Natural killer cell (primary cell): ENCODE measurements around the gene MEN1. TPM values are rescaled to one million over a fixed set of nuclear protein-coding genes. Genes with fewer than 3 reads are reported as not detected.

Source experiments
- ATAC-seq, 3 donors: fragments of 150-1000 bp in 2 of 3; fragments of 200-7000 bp in 1 of 3; cut with Tn5 transposase; 1 replicate in 1 of 3; 2 replicates in 2 of 3; pipeline ENCODE4 v1.10.0; 2021; ENCODE audit warnings: mild to moderate bottlenecking in 2 of 3, moderate library complexity in 2 of 3
- DNase-seq, 2 donors: peaks; one replicate each; pipeline versions ENCODE4 v3.0.0 to v3.0.0-alpha.2; 2013 to 2021; ENCODE audit warnings: mixed read lengths in 1 of 2
- H3K27ac ChIP-seq: one replicate; pipeline ENCODE4 v1.5.1; 2013; ENCODE audit warnings: mild to moderate bottlenecking, low read length
- H3K27me3 ChIP-seq: one replicate; pipeline ENCODE4 v1.6.1; 2013; ENCODE audit warnings: low read length; ENCODE audit not compliant: control insufficient read depth, insufficient read depth
- H3K36me3 ChIP-seq: one replicate; pipeline ENCODE4 v1.6.1; 2013; ENCODE audit warnings: low read length; ENCODE audit not compliant: control insufficient read depth, insufficient read depth
- H3K4me1 ChIP-seq: one replicate; pipeline ENCODE4 v1.6.1; 2013; ENCODE audit warnings: low read length; ENCODE audit not compliant: control insufficient read depth, insufficient read depth
- H3K4me3 ChIP-seq: one replicate; pipeline ENCODE4 v1.5.1; 2013; ENCODE audit warnings: low read length
- H3K9me3 ChIP-seq: one replicate; pipeline ENCODE4 v1.6.1; 2013; ENCODE audit warnings: low read length; ENCODE audit not compliant: control insufficient read depth, insufficient read depth
- H3K27ac Mint-ChIP-seq, 2 donors: one replicate each; pipeline ENCODE4 v1.8.0; 2022; ENCODE audit warnings: mild to moderate bottlenecking in 2 of 2, mixed read lengths in 2 of 2, moderate library complexity in 1 of 2
- H3K27me3 Mint-ChIP-seq, 2 donors: one replicate each; pipeline ENCODE4 v1.8.0; 2022; ENCODE audit warnings: low read depth in 2 of 2, mixed read lengths in 2 of 2
- H3K36me3 Mint-ChIP-seq: one replicate; pipeline ENCODE4 v1.8.0; 2022; ENCODE audit warnings: mixed read lengths
- H3K4me1 Mint-ChIP-seq, 2 donors: one replicate each; pipeline ENCODE4 v1.8.0; 2022; ENCODE audit warnings: mixed read lengths in 2 of 2
- H3K4me3 Mint-ChIP-seq: one replicate; pipeline ENCODE4 v1.8.0; 2022; ENCODE audit warnings: mild to moderate bottlenecking, moderate library complexity, mixed read lengths
- H3K9me3 Mint-ChIP-seq, 2 donors: one replicate each; pipeline ENCODE4 v1.8.0; 2022; ENCODE audit warnings: mixed read lengths in 2 of 2
- CTCF ChIP-seq: fragments of 200-600 bp; IDR thresholded peaks from one replicate; pipeline ENCODE4 v1.8.0; 2022; ENCODE audit warnings: antibody characterized with exemption
- WGBS: methylation state at CpG from one replicate; pipeline ENCODE4 v1.1.7; 2013; ENCODE audit warnings: missing lambda C conversion rate; ENCODE audit not compliant: insufficient coverage; 5-methylcytosine and 5-hydroxymethylcytosine counted together
- intact Hi-C: fragments of 100-400 bp; cut with micrococcal nuclease; formaldehyde crosslinking; loops from one replicate; pipeline ENCODE4 v1.14.2; 2022
- total RNA-seq, 4 donors: library from RNA; stranded (reverse); fragments of 120-200 nt in 1 of 4; gene quantifications; one replicate each; pipeline versions ENCODE4 v1.2.3 to v1.2.4, GENCODE V29; 2013 to 2022

The MEN1 gene
- total RNA-seq, 3 donors from 2014 or later (not counting 1 experiment from before 2014, with no cell fraction given), result 29.3 to 42.2 (median 32.2) TPM

DNA sequence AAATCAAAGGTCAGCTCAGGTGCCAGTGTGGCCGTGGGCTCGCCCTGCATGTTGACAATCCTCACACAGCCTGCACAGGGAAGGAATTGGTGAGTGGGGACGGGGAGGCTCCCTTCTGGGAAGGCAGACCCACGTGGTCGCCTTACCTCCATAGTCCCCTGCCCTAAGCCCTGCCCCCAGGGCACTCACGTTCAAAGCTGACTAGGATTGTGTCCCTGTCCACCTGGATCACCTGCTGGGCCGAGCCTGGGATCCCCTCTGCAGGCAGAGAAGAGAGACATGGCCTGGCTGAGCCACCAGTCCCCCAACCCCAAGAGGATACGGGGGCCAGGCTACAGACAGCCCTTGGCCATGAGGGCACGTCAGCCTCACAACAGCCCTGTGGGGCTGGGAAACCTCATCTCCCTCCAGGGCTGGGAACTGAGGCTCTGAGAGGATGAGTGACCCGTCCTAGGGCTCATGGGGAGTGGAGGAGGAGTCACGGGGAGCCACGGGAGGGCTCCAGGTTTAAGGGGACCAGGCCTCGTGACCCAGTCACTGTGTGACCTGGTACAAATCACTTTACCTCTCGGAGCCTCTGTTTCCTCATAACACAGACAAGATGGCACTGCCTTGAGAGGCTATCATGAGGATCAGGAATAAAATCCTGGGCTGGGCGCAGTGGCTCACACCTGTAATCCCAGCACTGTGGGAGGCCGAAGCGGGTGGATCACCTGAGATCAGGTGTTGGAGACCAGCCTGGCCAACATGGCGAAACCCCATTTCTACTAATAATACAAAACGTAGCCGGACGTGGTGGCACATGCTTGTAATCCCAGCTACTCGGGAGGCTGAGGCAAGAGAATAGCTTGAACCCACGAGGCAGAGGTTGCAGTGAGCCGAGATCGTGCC lies 19.9 kb downstream of the MEN1 start:
- 95% methylated on average over 24 of the region's 25 CpGs for WGBS
- Mint-ChIP-seq H3K27ac (no peak overlapping the region), H3K27me3 (no peaks in the 10 kb centered on the region), H3K4me1 (peaks cover 6 to 10% of the 10 kb centered on the region in 2 donors), H3K36me3 (no peaks in the 10 kb centered on the region), H3K4me3 (no peak overlapping the region), H3K9me3 (no peaks in the 10 kb centered on the region)
- Histone ChIP-seq H3K27me3 (no peaks in the 10 kb centered on the region), H3K4me3 (no peak overlapping the region), H3K36me3 (peaks cover 19% of the 10 kb centered on the region), H3K9me3 (no peaks in the 10 kb centered on the region), H3K4me1 (no peaks in the 10 kb centered on the region), H3K27ac (no peak overlapping the region)
- no peak for TF ChIP-seq CTCF
- intact Hi-C loops, result no loop called here
- no peak for DNase-seq
- ATAC-seq, result no peak

- peaks cover 19% of the 10 kb centered on the region for H3K36me3 ChIP-seq
- no peaks in the 10 kb centered on the region for H3K36me3 Mint-ChIP-seq
- H3K27ac ChIP-seq, result no peak overlapping the region
- WGBS, result 96% methylated on average over 15 of the region's 15 CpGs
- H3K9me3 Mint-ChIP-seq, result no peaks in the 10 kb centered on the region
- H3K27ac Mint-ChIP-seq, result no peak overlapping the region
- H3K4me1 ChIP-seq, result no peaks in the 10 kb centered on the region
- no peak overlapping the region for H3K4me3 ChIP-seq
- H3K27me3 Mint-ChIP-seq, result no peaks in the 10 kb centered on the region
- intact Hi-C loops, result no loop called here
- H3K4me1 Mint-ChIP-seq, result peaks cover 6 to 10% of the 10 kb centered on the region in 2 donors
- H3K4me3 Mint-ChIP-seq, result no peak overlapping the region
- no peaks in the 10 kb centered on the region for H3K27me3 ChIP-seq
- no peaks in the 10 kb centered on the region for H3K9me3 ChIP-seq
- TF ChIP-seq CTCF, result no peak
- no peak for ATAC-seq
- no peak for DNase-seq
Measured at GRCh38 chr11:64789331-64790204, 20.8 kb downstream of the MEN1 start.

DNA sequence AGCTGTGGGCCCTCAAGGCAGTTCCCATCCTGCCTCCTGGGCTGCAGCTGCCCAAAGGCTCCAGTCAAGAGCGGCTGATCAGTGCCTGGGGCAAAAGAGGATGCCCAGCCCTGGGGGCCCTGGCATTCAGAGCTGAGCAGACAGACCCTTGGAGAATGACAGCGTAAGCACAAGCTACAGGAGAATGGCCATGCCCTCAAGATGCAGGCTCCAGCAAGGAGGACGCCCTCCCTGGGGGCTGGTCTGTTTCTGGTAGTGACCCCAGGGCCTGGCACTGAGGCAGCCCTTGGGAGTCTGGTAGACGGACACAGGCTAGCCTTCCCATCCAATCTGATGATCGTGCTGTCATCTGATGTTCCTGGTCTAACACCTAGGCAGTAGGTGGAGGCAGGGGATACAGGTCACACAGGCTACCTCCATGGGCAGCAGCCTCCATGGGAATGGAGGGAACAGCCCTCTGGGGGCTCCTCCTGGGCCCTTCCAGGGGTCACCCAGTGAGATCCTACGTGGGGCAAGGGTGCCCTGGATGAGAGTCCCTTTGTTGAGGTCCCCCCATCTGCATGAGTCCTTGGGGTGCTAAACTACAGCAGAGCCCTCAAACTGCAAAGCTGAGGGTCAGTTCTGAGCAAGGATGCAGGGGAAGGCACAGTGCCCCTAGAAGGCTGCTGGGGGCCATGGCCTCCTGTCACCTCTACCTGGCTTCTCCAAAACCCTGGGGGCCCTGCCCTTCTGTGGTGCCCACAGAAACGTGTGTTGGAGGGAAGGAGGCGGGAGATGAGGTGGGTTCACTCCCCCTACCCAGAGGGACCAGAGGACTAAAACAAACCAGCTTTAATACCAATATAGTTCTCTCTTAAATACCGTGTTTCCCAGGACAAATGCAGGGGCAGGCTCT lies 21.8 kb downstream of the MEN1 start:
- Mint-ChIP-seq H3K9me3 (no peaks in the 10 kb centered on the region), H3K4me3 (no peak overlapping the region), H3K36me3 (no peaks in the 10 kb centered on the region), H3K27me3 (no peaks in the 10 kb centered on the region), H3K27ac (no peak overlapping the region), H3K4me1 (no peaks in the 10 kb centered on the region)
- Histone ChIP-seq H3K27ac (no peak overlapping the region), H3K36me3 (peaks cover 19% of the 10 kb centered on the region), H3K9me3 (no peaks in the 10 kb centered on the region), H3K4me1 (no peaks in the 10 kb centered on the region), H3K27me3 (no peaks in the 10 kb centered on the region), H3K4me3 (no peak overlapping the region)
- no peak for TF ChIP-seq CTCF
- 97% methylated on average over 7 of the region's 9 CpGs for WGBS
- intact Hi-C loops, result no loop called here
- ATAC-seq, result no peak
- no peak for DNase-seq
